KG1 (cell line): ENCODE data around the gene SOX11.

Source experiments
- DNase-seq: peaks from one replicate; lab custom pipeline; 2025; lab: John Stamatoyannopoulos, UW

Gene SOX11

GRCh38 chr2:5723791-5724735 is 31.9 kb downstream of the SOX11 start:
- no peak for DNase-seq

GRCh38 chr2:5725072-5725471 is 32.9 kb downstream of the SOX11 start:
- DNase-seq, result no peak

GRCh38 chr2:5725794-5726463 is 33.7 kb downstream of the SOX11 start:
- no peak for DNase-seq

- no peak for DNase-seq
Observed at GRCh38 chr2:5727235-5727634, 35.1 kb downstream of the SOX11 start.

- no peak for DNase-seq
Observed at GRCh38 chr2:5729416-5729815, 37.2 kb downstream of the SOX11 start.

DNA sequence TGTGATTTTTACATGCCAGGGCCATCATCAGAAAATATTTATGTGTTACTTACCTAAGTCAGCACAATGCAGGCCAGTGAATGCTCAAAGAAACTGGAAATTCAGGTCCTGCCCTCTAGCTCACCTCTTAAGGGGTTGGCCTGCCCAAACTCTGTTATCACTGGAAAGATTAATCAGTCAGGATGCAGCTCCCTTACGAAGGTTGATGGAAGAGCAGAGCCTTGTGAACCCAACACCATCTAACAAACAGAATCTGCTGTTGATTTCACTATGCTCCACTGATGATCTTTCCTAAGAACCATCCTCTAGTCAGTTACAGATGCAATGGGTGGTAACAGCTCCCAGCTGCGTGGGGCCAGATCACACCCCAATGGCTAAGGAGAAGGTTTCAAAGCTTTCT is 38.2 kb downstream of the SOX11 start:
- no peak for DNase-seq

GRCh38 chr2:5734859-5735520 is 42.8 kb downstream of the SOX11 start:
- DNase-seq, result no peak

DNA sequence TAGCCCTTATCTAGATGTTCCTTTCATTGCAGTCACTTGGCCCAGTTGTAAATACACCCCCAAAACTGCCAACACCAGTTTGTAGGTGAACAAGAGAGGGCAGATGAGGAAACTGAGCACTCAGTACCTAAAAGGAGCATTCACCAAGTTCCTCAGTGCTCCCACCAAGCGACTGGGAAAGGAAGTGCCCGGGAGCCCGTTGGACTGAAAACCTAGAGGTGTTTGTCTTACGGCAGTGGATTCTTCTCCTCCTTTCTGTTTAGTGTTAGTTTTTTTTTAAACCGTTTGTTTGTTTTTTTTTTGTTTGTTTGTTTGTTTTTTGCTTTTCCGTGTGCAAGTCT is 43.3 kb downstream of the SOX11 start:
- DNase-seq, result no peak

GRCh38 chr2:5736050-5736449 is 43.9 kb downstream of the SOX11 start:
- DNase-seq, result no peak

DNA sequence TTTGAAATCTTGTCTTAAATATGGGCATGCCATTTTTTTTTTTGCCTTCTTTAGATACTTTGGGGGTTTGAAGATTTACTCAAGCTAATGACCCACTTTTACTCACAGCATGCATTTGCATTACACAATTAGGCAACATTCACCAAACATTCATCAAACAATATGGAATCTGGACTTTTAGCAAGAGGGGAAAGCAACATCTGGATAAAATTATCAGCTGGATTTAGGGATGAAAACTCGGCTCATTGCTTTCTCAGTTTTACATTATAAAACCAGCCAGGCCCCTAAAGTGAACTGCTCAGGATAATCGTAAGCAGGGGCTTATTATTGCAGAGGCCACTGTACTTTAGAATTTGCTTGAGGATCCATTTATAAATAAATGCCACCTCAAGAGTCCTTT is 44.7 kb downstream of the SOX11 start:
- no peak for DNase-seq

DNA sequence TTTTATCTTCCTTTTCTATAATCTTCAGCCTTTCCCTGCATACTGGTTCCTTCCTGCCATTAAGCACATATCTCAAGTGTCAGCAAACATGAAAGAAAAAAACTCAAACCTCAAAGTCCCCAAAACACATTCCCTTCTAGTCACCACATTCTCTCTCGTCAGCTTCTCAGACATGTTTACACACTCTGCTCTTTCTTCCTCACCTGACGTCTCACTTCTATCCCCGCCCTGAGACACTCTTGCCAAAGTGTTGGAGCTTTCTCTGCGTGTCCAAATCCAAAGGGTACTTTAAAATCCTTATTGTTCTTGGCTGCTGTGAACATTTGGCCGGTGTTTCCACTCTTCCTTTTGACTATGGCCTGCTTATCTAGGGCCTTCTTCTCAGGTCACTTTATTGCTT is 47.9 kb downstream of the SOX11 start:
- no peak for DNase-seq

DNA sequence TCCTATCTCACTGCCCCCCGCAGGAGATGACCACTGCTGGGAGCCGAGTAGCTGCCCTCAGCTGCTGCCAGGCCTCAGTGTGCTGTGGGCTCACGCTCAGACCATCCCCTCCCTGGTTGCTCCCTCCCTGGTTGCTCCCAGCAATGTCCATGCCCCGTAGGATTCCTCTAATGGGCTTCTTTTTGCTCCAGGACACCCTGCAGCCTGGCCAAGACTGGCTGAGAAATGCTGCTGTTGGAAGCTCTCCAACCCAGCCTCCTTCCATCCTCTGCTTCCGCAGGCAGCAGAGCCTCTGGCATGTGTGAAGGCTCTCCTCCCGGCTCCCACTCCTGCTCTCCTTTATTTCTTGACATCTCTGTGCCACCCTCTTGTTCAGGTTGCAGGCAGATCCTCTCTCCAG is 48.6 kb downstream of the SOX11 start:
- DNase-seq, result no peak

DNA sequence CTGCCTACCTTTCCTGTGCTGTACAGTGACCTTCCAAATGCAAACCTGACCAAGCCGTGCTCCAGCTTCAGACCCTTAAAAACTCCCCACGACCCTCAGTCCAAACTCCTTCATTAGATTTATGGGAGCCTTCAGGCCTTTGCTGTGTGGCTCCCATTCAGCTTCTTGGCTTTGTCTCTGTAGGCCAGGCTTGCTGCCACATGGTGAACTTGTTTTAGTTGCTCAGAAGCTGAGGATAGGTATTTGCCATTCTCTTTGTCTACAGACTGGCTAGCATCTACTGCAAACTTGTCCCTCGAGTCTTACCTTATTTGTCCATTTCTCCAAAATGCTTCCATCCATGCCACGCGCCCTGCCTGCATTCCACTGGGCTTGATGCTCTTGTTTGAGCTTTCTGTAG is 49.1 kb downstream of the SOX11 start:
- DNase-seq, result no peak

- no peak for DNase-seq
Observed at GRCh38 chr2:5742126-5742525, 49.9 kb downstream of the SOX11 start.

GRCh38 chr2:5748391-5748790 is 56.2 kb downstream of the SOX11 start:
- DNase-seq, result no peak

DNA sequence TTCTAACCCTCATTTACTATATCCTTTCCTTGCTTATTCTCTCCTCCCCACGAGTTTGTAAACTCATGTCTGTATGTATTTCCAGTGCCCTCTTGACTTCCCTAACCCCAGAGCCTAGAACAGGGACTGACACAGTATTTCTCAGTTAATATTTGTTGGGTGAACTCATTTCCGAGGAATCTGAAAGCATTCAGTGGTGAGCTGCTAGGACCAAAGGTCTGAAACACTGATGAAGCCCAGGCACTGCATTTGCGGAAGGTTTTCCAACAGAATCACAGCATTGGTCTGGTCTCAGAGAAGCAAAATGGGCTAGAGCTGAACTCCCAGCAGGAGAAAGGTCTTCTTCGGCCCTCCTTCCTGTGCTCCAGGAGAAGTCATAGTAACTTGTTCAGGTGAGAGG is 56.8 kb downstream of the SOX11 start:
- DNase-seq, result no peak

- DNase-seq, result no peak
Observed at GRCh38 chr2:5749347-5749746, 57.2 kb downstream of the SOX11 start.
